ENCODE data around the gene ACP3. TPM values are rescaled to one million over a fixed set of nuclear protein-coding genes. Genes with fewer than 3 reads are reported as not detected.

ACP3 gene
- polyA plus RNA-seq, 4 donors, result 3.4 to 83.3 (median 69.0) TPM

GRCh38 chr3:132311841-132312240 is 5.4 kb upstream of the ACP3 start:
- no peak for DNase-seq (ENCODE audit: low read depth in 4 of 4, low spot score in 3 of 4)

GRCh38 chr3:132315851-132316250 is 1.4 kb upstream of the ACP3 start:
- no peak for DNase-seq (ENCODE audit: low read depth in 4 of 4, low spot score in 3 of 4)

- no peak for DNase-seq (ENCODE audit: low read depth in 4 of 4, low spot score in 3 of 4)
Observed at GRCh38 chr3:132318451-132318850, 1.2 kb downstream of the ACP3 start.

DNA sequence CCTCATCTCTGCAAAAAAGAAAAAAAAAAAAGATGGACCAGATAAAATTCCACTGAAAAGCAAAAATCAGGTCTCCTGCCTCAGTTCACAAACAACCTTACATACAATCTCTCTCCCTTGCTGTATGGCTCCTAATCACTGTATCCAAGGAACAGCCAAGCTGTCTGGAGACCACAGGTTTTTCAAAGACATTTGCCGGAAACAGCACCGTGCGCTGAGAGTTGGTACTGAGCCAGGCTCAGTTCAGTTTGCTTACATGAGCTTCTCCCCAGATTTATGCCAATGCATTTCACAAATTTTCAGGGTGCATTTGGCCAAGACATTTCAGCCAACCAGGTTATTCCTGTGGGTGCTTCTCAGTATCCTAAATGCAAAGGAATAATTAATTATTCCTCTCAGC is 4.1 kb downstream of the ACP3 start:
- no peak for DNase-seq (ENCODE audit: low read depth in 4 of 4, low spot score in 3 of 4)

- DNase-seq (ENCODE audit: low read depth in 4 of 4, low spot score in 3 of 4), result no peak
Observed at GRCh38 chr3:132325103-132325606, 7.9 kb downstream of the ACP3 start.

GRCh38 chr3:132325634-132326033 is 8.4 kb downstream of the ACP3 start:
- no peak for DNase-seq (ENCODE audit: low read depth in 4 of 4, low spot score in 3 of 4)

GRCh38 chr3:132326251-132326650 is 9.0 kb downstream of the ACP3 start:
- no peak for DNase-seq (ENCODE audit: low read depth in 4 of 4, low spot score in 3 of 4)

DNA sequence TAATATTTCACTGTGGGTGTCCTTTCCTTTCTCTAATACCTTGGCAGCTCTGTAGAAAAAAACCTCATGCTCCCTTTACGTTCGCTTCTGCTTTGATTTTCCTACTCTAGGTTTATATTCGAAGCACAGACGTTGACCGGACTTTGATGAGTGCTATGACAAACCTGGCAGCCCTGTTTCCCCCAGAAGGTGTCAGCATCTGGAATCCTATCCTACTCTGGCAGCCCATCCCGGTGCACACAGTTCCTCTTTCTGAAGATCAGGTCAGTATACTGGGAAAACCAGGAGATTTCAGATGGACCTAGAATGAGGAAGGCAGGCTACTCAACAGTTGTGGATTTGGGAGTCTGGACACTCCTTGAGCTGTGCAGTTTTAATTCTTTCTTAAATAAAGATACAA is 14.9 kb downstream of the ACP3 start:
- no peak for DNase-seq (ENCODE audit: low read depth in 4 of 4, low spot score in 3 of 4)

DNA sequence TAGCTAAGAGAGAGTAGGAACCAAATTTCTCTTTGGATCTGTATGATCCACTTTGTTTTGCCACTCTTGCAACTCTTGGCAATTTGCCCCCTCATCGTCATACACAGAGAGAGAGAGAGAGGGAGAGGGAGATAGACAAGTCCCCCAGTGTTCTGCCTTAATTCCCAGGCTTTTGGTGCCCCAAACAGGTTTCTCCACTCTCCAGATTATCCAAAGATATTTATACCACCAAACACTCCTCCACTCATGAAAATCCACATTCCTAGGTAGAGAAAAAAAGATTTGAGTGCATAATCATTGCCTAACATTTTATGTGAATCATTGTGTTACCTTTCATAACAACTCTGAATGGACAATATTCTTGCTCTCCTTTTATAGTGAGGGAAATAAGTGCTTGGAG is 15.3 kb downstream of the ACP3 start:
- no peak for DNase-seq (ENCODE audit: low read depth in 4 of 4, low spot score in 3 of 4)

- DNase-seq (ENCODE audit: low read depth in 4 of 4, low spot score in 3 of 4), result no peak
Observed at GRCh38 chr3:132341746-132342145, 24.5 kb downstream of the ACP3 start.

DNA sequence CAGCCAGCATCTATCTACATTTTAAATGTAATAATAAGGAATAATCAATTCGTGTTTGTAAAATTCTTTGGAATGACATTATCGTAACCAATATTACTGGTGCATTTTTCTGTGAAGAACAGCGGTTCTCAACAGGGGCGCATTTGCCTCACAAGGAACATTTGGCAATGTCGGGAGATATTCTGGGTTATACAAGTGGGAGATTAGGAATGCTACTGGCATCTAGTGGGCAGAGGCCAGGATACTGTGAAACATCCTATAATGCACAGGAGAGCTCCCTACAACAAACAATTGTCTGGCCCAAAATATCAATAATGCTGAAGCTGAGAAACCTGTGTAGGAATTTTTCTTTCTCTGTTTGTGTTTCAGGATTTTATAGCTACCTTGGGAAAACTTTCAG is 25.0 kb downstream of the ACP3 start:
- DNase-seq (ENCODE audit: low read depth in 4 of 4, low spot score in 3 of 4), result no peak

- no peak for DNase-seq (ENCODE audit: low read depth in 4 of 4, low spot score in 3 of 4)
Observed at GRCh38 chr3:132342610-132343009, 25.4 kb downstream of the ACP3 start.

DNA sequence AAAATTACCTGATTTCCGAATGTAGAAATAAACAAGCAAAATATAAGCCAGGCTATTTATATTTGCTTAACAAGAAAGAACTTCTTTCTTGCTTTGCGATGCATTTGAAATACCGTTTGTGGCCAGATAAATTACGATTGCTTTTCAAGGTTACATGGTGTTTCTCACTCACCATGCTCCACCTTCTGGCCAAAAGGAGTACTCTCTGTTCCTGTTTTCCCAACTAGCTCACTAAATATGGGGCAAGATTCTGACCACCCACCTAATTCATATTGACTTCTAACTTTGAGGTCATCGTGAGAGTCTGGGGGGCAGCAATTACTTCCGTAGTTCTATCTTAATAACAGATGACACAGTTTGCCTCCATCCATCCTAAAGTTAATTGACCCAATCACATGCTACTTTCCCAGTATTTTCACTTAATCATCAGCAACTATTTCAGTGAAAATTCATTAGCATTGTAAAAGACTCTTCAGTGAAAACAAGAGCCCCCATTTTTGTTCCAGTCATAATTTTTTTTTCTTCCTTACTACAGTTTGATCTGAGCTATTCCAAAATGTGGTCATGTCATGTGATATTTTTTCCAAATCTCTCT is 25.9 kb downstream of the ACP3 start:
- DNase-seq (ENCODE audit: low read depth in 4 of 4, low spot score in 3 of 4), result peak; percentile 36 to 54 (median 48)

DNA sequence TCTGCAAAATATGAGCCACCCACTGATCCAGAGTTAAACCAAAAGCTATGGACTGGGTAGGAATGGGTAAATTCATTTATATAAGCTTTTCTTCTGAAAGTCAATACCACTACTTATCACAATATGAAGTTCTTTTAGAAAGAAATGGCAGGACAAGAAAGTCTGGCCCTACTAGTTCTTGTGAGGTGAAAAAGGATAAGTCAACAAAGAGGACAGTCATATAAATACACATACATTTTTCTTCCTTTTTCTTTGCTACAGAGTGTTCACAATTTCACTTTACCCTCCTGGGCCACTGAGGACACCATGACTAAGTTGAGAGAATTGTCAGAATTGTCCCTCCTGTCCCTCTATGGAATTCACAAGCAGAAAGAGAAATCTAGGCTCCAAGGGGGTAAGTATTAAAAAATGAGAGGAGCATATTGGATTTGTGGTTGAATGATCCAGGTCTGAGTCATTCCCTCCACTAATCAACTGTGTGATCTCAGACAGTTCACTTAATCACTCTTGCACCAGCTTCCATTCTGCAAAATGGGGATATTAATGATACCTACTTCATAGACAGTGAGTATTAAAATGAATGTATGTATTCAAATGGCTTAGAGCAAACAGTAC is 27.6 kb downstream of the ACP3 start:
- DNase-seq (ENCODE audit: low read depth in 4 of 4, low spot score in 3 of 4), result no peak

GRCh38 chr3:132346841-132347736 is 29.9 kb downstream of the ACP3 start:
- DNase-seq (ENCODE audit: low read depth in 4 of 4, low spot score in 3 of 4), result no peak

- no peak for DNase-seq (ENCODE audit: low read depth in 4 of 4, low spot score in 3 of 4)
Observed at GRCh38 chr3:132347811-132348210, 30.6 kb downstream of the ACP3 start.

DNA sequence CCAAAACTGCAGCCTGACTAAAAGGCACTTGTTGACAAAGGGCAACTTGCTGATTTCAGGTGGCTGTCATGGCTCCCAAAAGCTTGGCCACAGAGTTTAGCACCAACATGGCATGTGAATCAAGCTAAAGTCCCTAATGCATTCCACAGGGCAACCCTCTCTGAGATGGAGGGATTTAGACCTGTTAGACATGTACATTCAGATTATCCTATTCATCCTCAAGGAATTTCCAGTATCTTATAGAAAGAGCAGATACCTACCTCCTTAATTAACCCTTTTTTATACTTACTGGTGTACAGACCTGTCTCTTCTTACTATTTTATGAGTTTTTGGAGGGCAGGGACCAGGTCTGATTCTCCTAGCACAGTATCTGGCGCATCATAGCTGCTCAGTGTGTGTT is 31.3 kb downstream of the ACP3 start:
- DNase-seq (ENCODE audit: low read depth in 4 of 4, low spot score in 3 of 4), result no peak

DNA sequence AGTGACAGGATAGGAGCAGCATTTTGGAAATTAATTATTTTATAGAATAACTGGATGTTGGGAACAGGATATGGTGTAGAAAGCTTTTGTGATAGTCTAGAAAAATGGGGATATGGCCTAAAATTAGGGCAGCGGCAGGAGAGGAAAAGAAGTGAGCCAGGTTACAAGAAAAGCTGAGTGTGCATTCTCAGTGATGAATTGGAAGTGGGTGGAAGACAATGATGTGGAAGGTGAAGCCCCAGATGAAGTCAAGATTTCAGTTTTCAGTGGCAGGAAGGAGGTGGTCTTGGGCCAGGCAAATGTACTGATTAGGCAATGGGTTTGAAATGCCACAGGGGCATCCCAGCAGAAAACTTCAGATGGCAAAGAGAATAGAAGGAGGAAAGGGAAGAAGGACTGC is 33.6 kb downstream of the ACP3 start:
- no peak for DNase-seq (ENCODE audit: low read depth in 4 of 4, low spot score in 3 of 4)

- DNase-seq (ENCODE audit: low read depth in 4 of 4, low spot score in 3 of 4), result no peak
Observed at GRCh38 chr3:132351222-132351806, 34.1 kb downstream of the ACP3 start.

GRCh38 chr3:132352556-132353143 is 35.4 kb downstream of the ACP3 start:
- peak; percentile 10 to 42 (median 25) for DNase-seq (ENCODE audit: low read depth in 4 of 4, low spot score in 3 of 4)
